GM18868 (cell line): ENCODE measurements around the gene TUBA8.
"Not testable (repeated sequence)": the region's sequence is repeated elsewhere in the genome, so short reads cannot be mapped to it uniquely, and the experiment has no call there.

Source experiments
- ATAC-seq: cut with Tn5 transposase; IDR thresholded peaks from one replicate; pipeline ENCODE4 v1.9.1; 2021; ENCODE audit warnings: mild to moderate bottlenecking, moderate library complexity; ENCODE audit not compliant: unreplicated experiment

Gene TUBA8

GRCh38 chr22:18123476-18124025 lies 12.9 kb downstream of the TUBA8 start:
- not testable (repeated sequence) for ATAC-seq

DNA sequence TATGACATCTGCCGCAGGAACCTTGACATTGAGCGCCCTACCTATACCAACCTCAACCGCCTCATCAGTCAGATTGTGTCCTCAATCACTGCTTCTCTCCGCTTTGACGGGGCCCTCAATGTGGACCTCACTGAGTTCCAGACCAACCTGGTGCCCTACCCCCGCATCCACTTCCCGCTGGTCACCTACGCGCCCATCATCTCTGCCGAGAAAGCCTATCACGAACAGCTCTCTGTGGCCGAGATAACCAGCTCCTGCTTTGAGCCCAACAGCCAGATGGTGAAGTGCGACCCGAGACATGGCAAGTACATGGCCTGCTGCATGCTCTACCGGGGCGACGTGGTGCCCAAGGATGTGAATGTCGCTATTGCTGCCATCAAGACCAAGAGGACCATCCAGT lies 16.0 kb downstream of the TUBA8 start:
- ATAC-seq, result no peak

DNA sequence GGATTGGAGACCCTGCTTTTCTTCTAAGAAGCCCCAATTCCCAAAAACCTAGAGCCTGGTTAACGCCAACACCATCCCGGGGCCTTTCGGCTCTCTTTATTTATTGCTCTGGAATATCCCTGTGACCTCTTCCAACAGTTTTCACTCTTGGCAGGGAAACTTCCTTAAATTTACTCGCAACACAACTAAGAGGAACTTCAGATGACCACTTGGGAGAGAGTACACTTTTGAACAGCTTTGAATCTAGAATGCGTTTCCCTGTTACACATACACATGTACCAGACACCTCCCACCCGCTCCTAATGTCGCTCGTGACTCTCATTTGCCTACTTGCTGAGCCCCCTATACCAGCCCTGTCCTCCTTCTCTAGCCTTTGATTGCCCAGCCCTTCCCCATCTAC lies 19.4 kb downstream of the TUBA8 start:
- ATAC-seq, result no peak

- ATAC-seq, result no peak
Observed at GRCh38 chr22:18130699-18131429, 20.3 kb downstream of the TUBA8 start.

DNA sequence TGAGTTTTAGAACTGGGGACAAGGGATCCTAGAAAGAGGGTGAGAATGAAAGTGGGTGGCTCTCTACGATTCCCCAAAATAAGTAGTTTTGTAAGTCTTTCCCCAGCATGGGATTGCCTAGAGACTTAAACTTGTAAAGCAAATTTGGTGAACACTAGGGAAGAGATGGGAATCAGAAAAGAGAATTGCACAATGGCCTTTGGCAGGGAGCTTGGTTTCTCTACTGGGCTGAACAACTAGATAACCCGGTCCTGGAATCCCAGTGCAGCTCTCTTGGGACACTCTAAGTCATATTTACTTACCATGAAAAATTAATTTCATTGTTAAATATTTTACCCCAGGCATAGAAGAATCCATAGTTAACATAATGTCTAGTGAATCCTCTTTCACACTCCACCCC lies 22.8 kb downstream of the TUBA8 start:
- ATAC-seq, result no peak

DNA sequence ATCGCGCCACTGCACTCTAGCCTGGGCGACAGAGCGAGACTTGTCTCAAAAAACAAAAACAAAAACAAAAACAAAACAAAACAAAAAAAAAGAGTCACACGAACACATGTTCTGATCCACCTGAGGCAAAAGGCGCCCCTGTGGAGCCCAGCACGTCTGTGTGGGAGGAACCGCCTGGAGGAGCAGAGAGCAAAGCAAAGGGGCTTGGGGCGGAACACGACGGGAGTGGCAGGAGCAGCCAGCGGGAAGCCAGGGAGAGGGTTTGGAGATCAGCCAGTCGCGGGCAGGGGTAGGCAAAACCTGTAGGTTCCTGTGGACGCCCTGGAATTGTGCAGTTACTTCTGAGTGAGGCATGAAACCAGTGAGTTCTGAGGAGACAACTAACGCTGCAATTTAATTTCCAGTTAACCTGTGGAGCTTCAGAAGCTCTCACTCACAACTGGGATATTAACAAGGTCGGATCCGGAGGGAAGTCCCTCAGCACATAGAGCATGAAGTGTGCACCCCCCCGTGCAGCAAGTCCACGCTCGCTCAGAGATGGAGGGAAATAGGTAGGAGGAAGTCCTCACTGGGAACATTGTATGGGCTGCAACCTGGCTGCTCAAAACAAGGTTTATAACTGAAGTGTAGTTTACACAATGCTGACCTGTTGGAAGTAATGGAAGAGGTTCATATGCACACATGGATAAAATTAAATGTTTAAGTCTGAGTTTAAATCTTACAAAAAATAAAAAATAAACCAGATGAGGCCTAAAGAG lies 26.1 kb downstream of the TUBA8 start:
- no peak for ATAC-seq

DNA sequence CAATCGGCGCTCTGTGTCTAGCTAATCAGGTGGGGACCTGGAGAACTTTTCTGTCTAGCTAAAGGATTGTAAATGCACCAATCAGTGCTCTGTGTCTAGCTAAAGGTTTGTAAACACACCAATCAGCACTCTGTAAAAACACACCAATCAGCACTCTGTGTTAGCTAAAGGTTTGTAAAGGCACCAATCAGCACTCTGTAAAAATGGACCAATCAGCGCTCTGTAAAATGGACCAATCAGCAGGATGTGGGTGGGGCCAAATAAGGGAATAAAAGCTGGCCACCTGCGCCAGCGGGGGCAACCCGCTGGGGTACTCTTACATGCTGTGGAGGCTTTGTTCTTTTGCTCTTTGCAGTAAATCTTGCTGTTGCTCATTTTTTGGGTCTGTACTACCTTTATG lies 30.4 kb downstream of the TUBA8 start:
- not testable (repeated sequence) for ATAC-seq

DNA sequence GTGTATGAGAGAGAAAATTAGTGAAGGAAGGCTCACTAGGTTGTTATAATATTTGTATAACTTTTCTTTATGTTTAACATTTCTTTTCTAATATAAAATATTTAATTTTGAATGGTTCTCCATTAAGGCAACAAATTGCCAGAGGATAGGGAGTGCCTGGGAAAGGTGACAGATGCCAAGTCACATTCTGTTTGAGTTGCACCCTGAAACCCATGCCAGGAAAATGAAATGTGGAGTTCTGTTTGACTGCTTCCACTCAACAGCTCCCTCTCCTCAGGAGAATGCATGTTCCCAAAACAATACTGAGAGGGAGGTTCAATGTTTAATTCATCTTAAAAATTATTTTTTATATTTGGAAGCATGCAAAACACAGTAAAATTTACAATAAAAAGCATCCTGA lies 33.5 kb downstream of the TUBA8 start:
- ATAC-seq, result no peak

DNA sequence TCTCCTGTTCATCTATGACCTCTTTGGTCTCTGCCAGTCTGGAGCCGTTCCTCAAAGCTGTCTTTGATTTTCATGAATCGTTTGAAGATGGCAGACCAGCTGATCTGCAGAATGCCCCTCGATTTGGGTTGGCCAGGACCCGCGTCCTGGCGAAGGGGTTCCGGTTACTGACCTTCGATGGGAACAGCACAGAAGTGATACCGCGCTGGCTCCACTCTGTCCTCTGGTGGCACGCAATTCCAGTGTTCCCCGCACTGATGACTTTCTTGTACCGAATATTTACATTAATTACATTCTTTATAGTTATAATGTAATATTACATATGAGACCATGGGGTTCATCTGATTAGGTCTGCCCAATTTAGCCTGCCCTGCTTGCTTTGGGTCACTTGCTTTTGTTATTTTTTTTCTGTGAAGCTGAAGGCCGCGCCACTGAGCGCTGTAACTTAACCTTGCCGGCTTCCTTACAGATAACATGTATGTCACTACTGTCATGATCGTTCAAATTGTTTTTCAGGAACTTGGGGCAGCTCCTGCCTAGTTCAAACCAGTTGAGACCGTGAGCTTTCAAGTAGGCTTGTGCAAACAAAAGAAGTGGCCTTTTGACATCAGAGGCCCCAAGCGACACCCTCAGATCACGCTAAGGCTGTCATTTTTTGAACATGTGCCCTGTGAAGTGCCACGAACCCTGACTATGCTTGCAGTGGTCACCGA lies 35.2 kb downstream of the TUBA8 start:
- ATAC-seq, result no peak

- ATAC-seq, result no peak
Observed at GRCh38 chr22:18146389-18146753, 35.8 kb downstream of the TUBA8 start.

DNA sequence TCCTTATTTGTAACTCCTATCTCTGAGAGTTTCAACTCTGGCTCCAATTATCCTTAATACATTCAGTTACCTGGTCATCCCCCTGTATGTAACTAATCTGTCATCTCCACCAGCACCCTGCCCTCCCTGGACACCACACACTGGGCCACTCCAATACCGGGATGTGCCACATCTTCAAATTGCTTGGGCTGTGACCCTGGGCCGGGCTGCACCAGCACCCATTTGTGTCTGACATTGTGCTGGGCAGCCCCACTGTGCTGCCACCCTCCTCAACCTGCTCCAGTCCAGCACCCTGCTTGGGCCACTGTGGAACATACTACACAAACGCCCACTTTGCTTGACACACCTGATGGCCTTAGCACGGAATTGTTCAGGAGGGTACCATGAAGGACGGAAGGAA lies 37.2 kb downstream of the TUBA8 start:
- no peak for ATAC-seq

DNA sequence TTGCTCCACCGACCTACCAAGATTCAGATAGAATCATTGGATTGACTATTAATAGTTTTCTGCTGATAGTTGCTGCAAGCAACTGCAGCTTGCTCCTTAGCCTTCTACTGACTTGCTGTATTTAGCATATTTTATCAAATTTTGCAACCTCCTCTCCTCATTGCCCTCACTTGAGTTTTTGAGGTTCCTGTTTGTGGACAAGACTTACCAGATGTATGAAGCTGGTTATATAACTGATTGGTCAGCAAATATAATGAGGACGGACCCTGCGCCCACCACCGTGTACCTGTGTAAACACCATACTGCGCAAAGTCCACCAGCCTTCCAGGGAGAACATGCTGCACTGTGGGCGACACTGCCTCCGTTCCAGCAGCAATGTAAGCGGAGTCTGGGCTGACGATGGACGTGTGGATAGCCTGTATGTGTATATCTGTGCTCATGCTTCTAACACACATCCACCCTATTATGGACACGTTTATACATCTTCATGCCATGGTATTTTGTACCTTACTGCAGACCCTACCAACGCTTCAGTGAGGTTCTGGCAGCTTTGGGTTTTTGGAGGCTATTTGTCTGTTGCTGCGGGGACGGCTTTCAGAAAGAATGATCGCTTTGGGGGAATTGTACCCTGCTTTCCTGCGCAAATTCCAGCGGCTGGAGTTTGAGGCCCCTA lies 37.8 kb downstream of the TUBA8 start:
- no peak for ATAC-seq

GRCh38 chr22:18152519-18152918 lies 41.9 kb downstream of the TUBA8 start:
- ATAC-seq, result no peak

- no peak for ATAC-seq
Observed at GRCh38 chr22:18154821-18155390, 44.3 kb downstream of the TUBA8 start.

- not testable (repeated sequence) for ATAC-seq
Observed at GRCh38 chr22:18155546-18155945, 44.9 kb downstream of the TUBA8 start.

DNA sequence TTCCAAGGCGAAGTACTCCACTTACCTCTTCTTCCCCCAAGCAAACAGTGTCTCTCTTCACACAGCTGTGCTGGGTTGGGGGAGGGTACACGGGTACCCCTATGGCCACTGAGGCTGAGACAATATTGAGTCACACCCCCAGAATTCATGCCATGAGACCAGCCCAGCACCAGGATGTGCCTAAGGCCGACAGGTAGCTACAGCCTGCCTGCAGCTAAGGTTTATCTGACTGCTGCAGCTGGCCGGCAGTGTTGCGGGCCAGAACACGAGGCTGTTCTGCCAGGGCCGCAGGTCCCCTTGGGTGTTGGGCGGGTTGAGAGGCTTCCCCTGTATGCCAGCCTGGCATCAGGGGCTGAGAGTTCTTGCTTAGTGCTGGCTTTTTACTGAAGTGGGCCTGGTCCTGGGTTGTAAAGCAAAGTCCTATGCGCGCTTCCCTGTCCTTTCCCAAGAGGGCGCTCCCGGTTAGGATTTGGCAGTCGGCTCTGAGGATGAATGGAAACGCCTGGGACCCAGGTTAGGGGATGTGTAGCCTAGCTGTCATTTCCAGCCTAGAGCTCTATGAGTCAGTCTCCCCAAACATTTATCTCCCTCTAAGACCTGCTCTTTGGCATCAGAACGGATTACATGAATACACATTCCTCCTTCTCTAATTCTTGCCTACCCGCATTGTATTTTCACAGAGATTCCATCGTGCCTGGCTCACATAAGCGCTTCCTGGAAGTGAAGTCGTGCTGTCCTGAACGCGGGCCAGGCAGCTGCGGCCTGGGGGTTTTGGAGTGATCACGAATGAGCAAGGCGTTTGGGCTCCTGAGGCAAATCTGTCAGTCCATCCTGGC lies 46.5 kb downstream of the TUBA8 start:
- ATAC-seq, result no peak

DNA sequence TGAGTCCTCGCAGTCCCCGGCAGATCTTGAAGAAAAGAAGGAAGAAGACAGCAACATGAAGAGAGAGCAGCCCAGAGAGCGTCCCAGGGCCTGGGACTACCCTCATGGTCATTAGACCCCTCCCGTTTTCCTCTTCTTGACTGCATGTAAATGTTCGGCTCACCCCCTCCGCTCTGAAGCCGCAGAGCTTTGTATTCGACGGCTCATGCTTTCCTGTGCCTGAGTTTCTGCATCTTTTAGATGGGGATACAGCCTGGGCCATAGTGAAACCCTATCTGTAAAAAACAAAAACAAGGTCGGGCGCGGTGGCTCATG lies 47.1 kb downstream of the TUBA8 start:
- no peak for ATAC-seq

- ATAC-seq, result not testable (repeated sequence)
Observed at GRCh38 chr22:18160641-18161040, 50.0 kb downstream of the TUBA8 start.

DNA sequence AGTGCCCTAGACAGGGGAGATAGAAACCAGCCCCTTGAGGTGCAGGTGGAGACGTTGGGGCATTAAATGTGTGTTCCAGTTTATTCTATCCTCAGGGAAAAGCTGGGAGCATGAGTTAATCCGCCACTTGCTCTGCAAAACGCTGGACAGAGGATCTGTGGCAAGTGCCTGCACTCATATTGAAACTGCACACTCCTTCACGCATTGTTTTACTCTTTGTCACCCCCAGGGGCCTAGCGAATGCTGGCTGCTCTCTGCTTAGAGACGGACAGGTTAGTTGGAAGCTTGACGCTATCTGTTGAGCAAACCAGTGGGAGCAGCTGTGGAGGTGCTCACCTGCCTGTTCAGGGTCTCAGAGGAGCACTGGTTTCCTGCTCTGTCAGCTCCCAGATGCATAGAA lies 53.2 kb downstream of the TUBA8 start:
- ATAC-seq, result peak; percentile 90

DNA sequence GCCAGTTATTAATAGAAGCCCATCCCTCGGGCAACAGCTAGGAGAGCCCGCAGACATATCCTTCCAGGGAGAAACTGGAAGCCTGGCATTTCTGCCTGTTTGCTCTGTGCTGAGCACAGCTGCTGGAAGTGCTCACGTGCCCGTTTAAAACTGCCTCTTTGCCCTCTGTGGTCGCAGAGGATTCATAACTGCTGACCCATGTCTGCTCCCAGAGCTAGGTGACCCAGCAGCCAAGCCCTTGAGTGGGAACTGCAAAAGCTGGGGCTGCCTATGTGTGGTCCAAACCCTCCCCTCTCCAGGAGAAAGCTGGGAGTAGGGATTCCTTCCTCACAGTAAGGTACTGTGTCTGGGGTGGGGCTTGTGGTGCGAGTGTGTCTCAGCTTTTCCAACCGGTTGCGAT lies 54.0 kb downstream of the TUBA8 start:
- peak; percentile 37 for ATAC-seq
